OCI-LY3 (cell line): Measurements from ENCODE around the gene JMJD7.

Experiments used
- CTCF ChIP-seq: fragments of 200-600, 300-600 bp; sonication (generic); IDR thresholded peaks from 2 replicates; pipeline ENCODE4 v1.5.1; 2014; ENCODE audit warnings: antibody characterized with exemption, low read length, low read depth
- EZH2phosphoT487 ChIP-seq: fragments of 200-600 bp; shearing (Covaris generic); IDR thresholded peaks from 2 replicates; pipeline ENCODE4 v1.6.1; 2018; ENCODE audit warnings: antibody characterized with exemption, mixed run types, low read depth

GRCh38 chr15:41887161-41887560, 59.3 kb downstream of the JMJD7 start:
- no peak for TF ChIP-seq CTCF
- TF ChIP-seq EZH2phosphoT487, result no peak
